ENCODE results near the gene CAMK1D.

Gene CAMK1D

GRCh38 chr10:12832096-12832495, 482.7 kb downstream of the CAMK1D start:
- no peak overlapping the region for H3K4me3 ChIP-seq (ENCODE audit: low read depth, low read length)
- no peak for TF ChIP-seq CTCF (IDR thresholded peaks at IDR 0.05; ENCODE audit: insufficient read depth, low read length, missing control alignments)
- DNase-seq (ENCODE audit: low read depth, low spot score), result no peak
- POLR2A ChIA-PET, result no interaction called here
- CTCF ChIA-PET, result interaction anchor here (1.1 to 1.2 kb wide), 2 partner anchors 9 to 70 kb away, joined by 3 to 4 read pairs; no protein-coding TSS in a partner anchor

GRCh38 chr10:12833451-12833850, 484.1 kb downstream of the CAMK1D start:
- TF ChIP-seq CTCF (IDR thresholded peaks at IDR 0.05; ENCODE audit: insufficient read depth, low read length, missing control alignments), result no peak
- ChIA-PET CTCF (interaction anchor here (1.0 kb wide), 1 partner anchor 68 kb away, joined by 3 read pairs; no protein-coding TSS in a partner anchor), POLR2A (no interaction called here)
- DNase-seq (ENCODE audit: low read depth, low spot score), result no peak
- H3K4me3 ChIP-seq (ENCODE audit: low read depth, low read length), result no peak overlapping the region

GRCh38 chr10:12834116-12834665, 484.8 kb downstream of the CAMK1D start:
- ChIA-PET POLR2A (no interaction called here), CTCF (interaction anchor here (1.0 kb wide), 1 partner anchor 67 kb away, joined by 3 read pairs; no protein-coding TSS in a partner anchor)
- TF ChIP-seq CTCF (IDR thresholded peaks at IDR 0.05; ENCODE audit: insufficient read depth, low read length, missing control alignments), result no peak
- H3K4me3 ChIP-seq (ENCODE audit: low read depth, low read length), result no peak overlapping the region
- no peak for DNase-seq (ENCODE audit: low read depth, low spot score)

- DNase-seq (ENCODE audit: low read depth, low spot score), result no peak
- ChIA-PET CTCF (no interaction called here), POLR2A (no interaction called here)
- no peak for TF ChIP-seq CTCF (IDR thresholded peaks at IDR 0.05; ENCODE audit: insufficient read depth, low read length, missing control alignments)
- no peak overlapping the region for H3K4me3 ChIP-seq (ENCODE audit: low read depth, low read length)
These were observed 485.4 kb downstream of the CAMK1D start for GRCh38 chr10:12834721-12835120.

- TF ChIP-seq CTCF (IDR thresholded peaks at IDR 0.05; ENCODE audit: insufficient read depth, low read length, missing control alignments), result no peak
- POLR2A ChIA-PET, result no interaction called here
- no peak overlapping the region for H3K4me3 ChIP-seq (ENCODE audit: low read depth, low read length)
- DNase-seq (ENCODE audit: low read depth, low spot score), result no peak
- CTCF ChIA-PET, result no interaction called here
These were observed 486.4 kb downstream of the CAMK1D start for GRCh38 chr10:12835709-12836108.

- no peak for TF ChIP-seq CTCF (IDR thresholded peaks at IDR 0.05; ENCODE audit: insufficient read depth, low read length, missing control alignments)
- ChIA-PET CTCF (interaction anchor here (1.3 kb wide), 1 partner anchor 261 kb away, joined by 4 read pairs; the partner anchor contains the start of gene OPTN), POLR2A (no interaction called here)
- H3K4me3 ChIP-seq (ENCODE audit: low read depth, low read length), result no peak overlapping the region
- no peak for DNase-seq (ENCODE audit: low read depth, low spot score)
These were observed 489.0 kb downstream of the CAMK1D start for GRCh38 chr10:12838366-12838765.
